HEK293 (cell line): ENCODE results near the gene AK5.

Experiments used
- CTCF ChIA-PET: fragments of 350-600 bp; formaldehyde crosslinking; extraction: SDS; loops from one replicate; lab custom pipeline; 2021; ENCODE audit warnings: antibody characterized with exemption; lab: Yijun Ruan, JAX
- POLR2A ChIA-PET: fragments of 300-600 bp; formaldehyde crosslinking; extraction: SDS; loops from one replicate; lab custom pipeline; 2020; ENCODE audit warnings: antibody characterized with exemption, inconsistent platforms; lab: Yijun Ruan, JAX
- H3K27ac ChIP-seq: fragments of 200-500 bp; sonication (Bioruptor generic); 2 replicates; pipeline ENCODE4 v1.5.1; 2014; ENCODE audit warnings: low read depth, low read length, control low read depth, inconsistent platforms; ENCODE audit errors: extremely low read depth
- H3K36me3 ChIP-seq, 2 experiments: fragments of 200-500 bp in 1 of 2; sonication (Bioruptor generic) in 1 of 2; 1 replicate in 1 of 2; 2 replicates in 1 of 2; pipeline ENCODE4 v1.5.1; 2014 to 2017; ENCODE audit warnings: inconsistent platforms in 2 of 2, low read length in 2 of 2; ENCODE audit not compliant: control insufficient read depth in 2 of 2, insufficient read depth in 1 of 2
- H3K4me1 ChIP-seq: fragments of 200-500 bp; sonication (Bioruptor generic); 2 replicates; pipeline ENCODE4 v1.5.1; 2014; ENCODE audit warnings: mild to moderate bottlenecking, low read length, inconsistent platforms; ENCODE audit not compliant: control insufficient read depth, insufficient read depth
- H3K4me3 ChIP-seq: 2 replicates; pipeline ENCODE4 v1.5.1; 2011; ENCODE audit warnings: low read depth, mild to moderate bottlenecking, control low read depth, low read length, moderate library complexity
- H3K9me3 ChIP-seq: fragments of 200-500 bp; sonication (Bioruptor generic); 2 replicates; pipeline ENCODE4 v1.5.1; 2014; ENCODE audit warnings: low read depth, low read length, inconsistent platforms; ENCODE audit not compliant: control insufficient read depth, insufficient read depth
- GLI4 ChIP-seq: fragments of 450-650 bp; formaldehyde crosslinking; IDR thresholded peaks from 2 replicates; pipeline ENCODE4 v1.5.1; 2016; ENCODE audit warnings: missing biosample characterization, missing genetic modification characterization
- HIC1 ChIP-seq: fragments of 450-650 bp; formaldehyde crosslinking; IDR thresholded peaks from 2 replicates; pipeline ENCODE4 v1.5.1; 2016; ENCODE audit warnings: missing biosample characterization, missing genetic modification characterization
- PRDM6 ChIP-seq: fragments of 450-650 bp; formaldehyde crosslinking; IDR thresholded peaks from 2 replicates; pipeline ENCODE4 v1.5.1; 2017; ENCODE audit warnings: missing biosample characterization, missing genetic modification characterization
- SCRT2 ChIP-seq: fragments of 450-650 bp; formaldehyde crosslinking; IDR thresholded peaks from 2 replicates; pipeline ENCODE4 v1.5.1; 2016; ENCODE audit warnings: missing biosample characterization, missing genetic modification characterization
- SP3 ChIP-seq: fragments of 450-650 bp; formaldehyde crosslinking; IDR thresholded peaks from 2 replicates; pipeline ENCODE4 v1.5.1; 2016; ENCODE audit warnings: missing biosample characterization, missing genetic modification characterization
- ZFP37 ChIP-seq: fragments of 450-650 bp; formaldehyde crosslinking; IDR thresholded peaks from 2 replicates; pipeline ENCODE4 v1.5.1; 2016; ENCODE audit warnings: missing biosample characterization, missing genetic modification characterization
- ZIC2 ChIP-seq: fragments of 450-650 bp; formaldehyde crosslinking; IDR thresholded peaks from 2 replicates; pipeline ENCODE4 v1.5.1; 2016; ENCODE audit warnings: missing biosample characterization, missing genetic modification characterization
- ZNF146 ChIP-seq: fragments of 450-650 bp; formaldehyde crosslinking; IDR thresholded peaks from 2 replicates; pipeline ENCODE4 v1.5.1; 2016; ENCODE audit warnings: missing biosample characterization, missing genetic modification characterization
- ZNF175 ChIP-seq: fragments of 450-650 bp; formaldehyde crosslinking; IDR thresholded peaks from 2 replicates; pipeline ENCODE4 v1.5.1; 2016; ENCODE audit warnings: missing biosample characterization, missing genetic modification characterization
- ZNF19 ChIP-seq: fragments of 450-650 bp; formaldehyde crosslinking; IDR thresholded peaks from 2 replicates; pipeline ENCODE4; 2016; ENCODE audit warnings: missing biosample characterization, missing genetic modification characterization, low read depth
- ZNF2 ChIP-seq: fragments of 450-650 bp; formaldehyde crosslinking; IDR thresholded peaks from 2 replicates; pipeline ENCODE4 v1.5.1; 2016; ENCODE audit warnings: missing biosample characterization, missing genetic modification characterization
- ZNF311 ChIP-seq: fragments of 450-650 bp; formaldehyde crosslinking; IDR thresholded peaks from 2 replicates; pipeline ENCODE4 v1.5.1; 2017; ENCODE audit warnings: missing biosample characterization, missing genetic modification characterization, borderline replicate concordance
- ZNF366 ChIP-seq: fragments of 450-650 bp; formaldehyde crosslinking; conservative IDR thresholded peaks from 2 replicates; pipeline ENCODE4 v1.5.1; 2016; ENCODE audit warnings: missing biosample characterization, missing genetic modification characterization
- ZNF394 ChIP-seq: fragments of 450-650 bp; formaldehyde crosslinking; IDR thresholded peaks from 2 replicates; pipeline ENCODE4 v1.5.1; 2016; ENCODE audit warnings: missing biosample characterization, missing genetic modification characterization, mild to moderate bottlenecking, moderate library complexity, borderline replicate concordance
- ZNF433 ChIP-seq: fragments of 450-650 bp; formaldehyde crosslinking; IDR thresholded peaks from 2 replicates; pipeline ENCODE4 v1.5.1; 2016; ENCODE audit warnings: missing biosample characterization, missing genetic modification characterization, low read depth
- ZNF501 ChIP-seq: fragments of 450-650 bp; formaldehyde crosslinking; IDR thresholded peaks from 2 replicates; pipeline ENCODE4 v1.5.1; 2016; ENCODE audit warnings: missing biosample characterization, missing genetic modification characterization
- ZNF544 ChIP-seq: fragments of 450-650 bp; formaldehyde crosslinking; IDR thresholded peaks from 2 replicates; pipeline ENCODE4 v1.5.0; 2017; ENCODE audit warnings: missing biosample characterization, missing genetic modification characterization
- ZNF624 ChIP-seq: fragments of 450-650 bp; formaldehyde crosslinking; IDR thresholded peaks from 2 replicates; pipeline ENCODE4 v1.5.1; 2017; ENCODE audit warnings: missing biosample characterization, missing genetic modification characterization
- ZNF701 ChIP-seq: fragments of 450-650 bp; formaldehyde crosslinking; IDR thresholded peaks from 2 replicates; pipeline ENCODE4 v1.5.1; 2016; ENCODE audit warnings: missing biosample characterization, missing genetic modification characterization
- ZNF830 ChIP-seq: fragments of 450-650 bp; IDR thresholded peaks from 2 replicates; pipeline ENCODE4 v1.5.0; 2018; ENCODE audit warnings: missing biosample characterization, missing genetic modification characterization, low read depth, mild to moderate bottlenecking, moderate library complexity
- ZSCAN23 ChIP-seq: fragments of 450-650 bp; formaldehyde crosslinking; IDR thresholded peaks from 2 replicates; pipeline ENCODE4 v1.5.1; 2016; ENCODE audit warnings: missing biosample characterization, missing genetic modification characterization
- TF ChIP-seq, protein P1 (sequence below): fragments of 450-650 bp; formaldehyde crosslinking; IDR thresholded peaks from 2 replicates; pipeline ENCODE4 v1.5.1; 2017; ENCODE audit warnings: missing biosample characterization, missing genetic modification characterization

Gene AK5

GRCh38 chr1:77544845-77545244, 263.0 kb downstream of the AK5 start:
- Histone ChIP-seq H3K27ac (no peak overlapping the region), H3K4me1 (no peaks in the 10 kb centered on the region), H3K9me3 (no peaks in the 10 kb centered on the region), H3K4me3 (no peak overlapping the region), H3K36me3 (no peaks in the 10 kb centered on the region)
- CTCF ChIA-PET, result interaction anchor here (0.6 to 1.8 kb wide), 3 partner anchors 10 to 16 kb away, joined by 3 to 17 read pairs (median 3); no protein-coding TSS in a partner anchor
- TF ChIP-seq ZNF394 (tag by site-specific recombination) (no peak), ZNF366 (tag by site-specific recombination) (no peak), PRDM6 (tag by site-specific recombination) (no peak), GLI4 (tag by site-specific recombination) (no peak), ZNF501 (tag by site-specific recombination) (no peak), HIC1 (tag by site-specific recombination) (no peak), ZNF624 (tag by site-specific recombination) (no peak), ZNF701 (no peak)
- POLR2A ChIA-PET, result no interaction called here

GRCh38 chr1:77545970-77546369, 264.2 kb downstream of the AK5 start:
- H3K4me3 ChIP-seq, result no peak overlapping the region
- H3K9me3 ChIP-seq, result no peaks in the 10 kb centered on the region
- CTCF ChIA-PET, result interaction anchor here (1.8 kb wide), 1 partner anchor 12 kb away, joined by 17 read pairs; no protein-coding TSS in a partner anchor
- POLR2A ChIA-PET, result no interaction called here
- H3K4me1 ChIP-seq, result no peaks in the 10 kb centered on the region
- no peaks in the 10 kb centered on the region for H3K36me3 ChIP-seq
- TF ChIP-seq ZFP37, result no peak
- TF ChIP-seq SP3 (tag by site-specific recombination), result no peak
- no peak for TF ChIP-seq ZIC2 (tag by site-specific recombination)
- no peak for TF ChIP-seq ZNF433
- no peak for TF ChIP-seq ZNF19 (tag by site-specific recombination)
- no peak for TF ChIP-seq ZNF146 (tag by site-specific recombination)
- TF ChIP-seq ZNF544 (tag by site-specific recombination), result no peak
- TF ChIP-seq, protein P1, sequence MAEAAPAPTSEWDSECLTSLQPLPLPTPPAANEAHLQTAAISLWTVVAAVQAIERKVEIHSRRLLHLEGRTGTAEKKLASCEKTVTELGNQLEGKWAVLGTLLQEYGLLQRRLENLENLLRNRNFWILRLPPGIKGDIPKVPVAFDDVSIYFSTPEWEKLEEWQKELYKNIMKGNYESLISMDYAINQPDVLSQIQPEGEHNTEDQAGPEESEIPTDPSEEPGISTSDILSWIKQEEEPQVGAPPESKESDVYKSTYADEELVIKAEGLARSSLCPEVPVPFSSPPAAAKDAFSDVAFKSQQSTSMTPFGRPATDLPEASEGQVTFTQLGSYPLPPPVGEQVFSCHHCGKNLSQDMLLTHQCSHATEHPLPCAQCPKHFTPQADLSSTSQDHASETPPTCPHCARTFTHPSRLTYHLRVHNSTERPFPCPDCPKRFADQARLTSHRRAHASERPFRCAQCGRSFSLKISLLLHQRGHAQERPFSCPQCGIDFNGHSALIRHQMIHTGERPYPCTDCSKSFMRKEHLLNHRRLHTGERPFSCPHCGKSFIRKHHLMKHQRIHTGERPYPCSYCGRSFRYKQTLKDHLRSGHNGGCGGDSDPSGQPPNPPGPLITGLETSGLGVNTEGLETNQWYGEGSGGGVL (tag by site-specific recombination), result no peak
- TF ChIP-seq SCRT2, result no peak
- TF ChIP-seq ZNF175 (tag by site-specific recombination), result no peak
- TF ChIP-seq ZNF311 (tag by site-specific recombination), result no peak
- no peak for TF ChIP-seq ZNF830 (tag by site-specific recombination)
- TF ChIP-seq ZSCAN23 (tag by site-specific recombination), result no peak
- no peak for TF ChIP-seq ZNF2
- H3K27ac ChIP-seq, result no peak overlapping the region
